Type B pancreatic cell (in vitro differentiated cells): ENCODE data around the gene RIBC1. TPM values are rescaled to one million over a fixed set of nuclear protein-coding genes. Genes with fewer than 3 reads are reported as not detected.

Experiments used
- DNase-seq: peaks from one replicate; pipeline ENCODE4 v3.0.0; 2021; ENCODE audit warnings: mixed read lengths; ENCODE audit not compliant: unreplicated experiment; ENCODE audit errors: extremely low spot score
- H3K27ac Mint-ChIP-seq: 2 replicates; pipeline ENCODE4 v1.8.0; 2021; ENCODE audit warnings: mild to moderate bottlenecking, mixed read lengths
- H3K27me3 Mint-ChIP-seq: 2 replicates; pipeline ENCODE4 v1.8.0; 2021; ENCODE audit warnings: mixed read lengths
- H3K36me3 Mint-ChIP-seq: 2 replicates; pipeline ENCODE4 v1.8.0; 2021; ENCODE audit warnings: mixed read lengths
- H3K4me1 Mint-ChIP-seq: one replicate; pipeline ENCODE4 v1.8.0; 2021; ENCODE audit warnings: mixed read lengths; ENCODE audit not compliant: unreplicated experiment
- H3K4me3 Mint-ChIP-seq: 2 replicates; pipeline ENCODE4 v1.8.0; 2021; ENCODE audit warnings: mild to moderate bottlenecking, mixed read lengths
- H3K9me3 Mint-ChIP-seq: 2 replicates; pipeline ENCODE4 v1.8.0; 2021; ENCODE audit warnings: mixed read lengths
- CTCF ChIP-seq: fragments of 200-600 bp; sonication (generic); conservative IDR thresholded peaks from 2 replicates; pipeline ENCODE4 v1.5.0; 2021; ENCODE audit warnings: antibody characterized with exemption, mild to moderate bottlenecking
- total RNA-seq: library from RNA; stranded (reverse); gene quantifications from 2 replicates; pipeline ENCODE4 v1.2.1, GENCODE V29; 2021; ENCODE audit warnings: low replicate concordance

The RIBC1 gene
- total RNA-seq, 1 donor from 2014 or later, result 2.7 TPM

GRCh38 chrX:53437206-53437605 is 14.5 kb downstream of the RIBC1 start:
- H3K4me1 Mint-ChIP-seq, result peaks cover 8% of the 10 kb centered on the region
- no peak for DNase-seq
- peaks cover 18% of the 10 kb centered on the region for H3K27me3 Mint-ChIP-seq
- TF ChIP-seq CTCF, result no peak
- no peaks in the 10 kb centered on the region for H3K36me3 Mint-ChIP-seq
- H3K4me3 Mint-ChIP-seq, result no peak overlapping the region
- no peak overlapping the region for H3K27ac Mint-ChIP-seq
- H3K9me3 Mint-ChIP-seq, result peaks cover 4% of the 10 kb centered on the region

DNA sequence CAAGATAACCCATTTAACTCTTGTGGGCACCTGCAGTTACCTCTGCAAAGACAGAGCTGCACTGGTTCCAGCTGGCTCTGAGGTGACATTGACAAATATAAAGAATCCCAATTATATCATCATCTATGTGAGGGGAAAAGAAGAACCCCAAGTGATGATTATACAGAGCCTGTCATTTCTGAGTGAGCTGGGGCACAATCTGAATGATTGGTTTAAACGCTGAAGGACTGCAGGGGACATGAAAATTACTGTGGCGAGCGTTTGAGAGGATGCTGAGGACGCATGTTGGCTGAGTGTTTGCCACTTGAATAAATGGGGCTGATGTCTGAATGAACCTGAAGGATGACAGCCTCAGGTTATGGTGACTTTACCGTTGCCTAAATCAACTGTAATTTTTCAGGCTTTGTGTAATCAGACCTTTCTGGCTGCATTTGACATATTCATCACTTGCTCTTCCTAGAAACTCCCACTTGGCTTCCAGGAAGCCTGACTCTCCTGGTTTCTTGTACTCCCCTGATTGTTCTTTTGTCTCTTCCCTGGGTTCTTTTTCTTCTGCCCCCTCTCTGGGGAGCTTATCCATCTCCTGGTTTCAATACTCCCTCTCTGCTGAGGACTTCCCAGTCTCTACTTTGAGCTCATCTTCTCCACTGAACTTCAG is 15.6 kb downstream of the RIBC1 start:
- Mint-ChIP-seq H3K36me3 (no peaks in the 10 kb centered on the region), H3K27ac (no peak overlapping the region), H3K4me1 (peaks cover 8% of the 10 kb centered on the region)

DNA sequence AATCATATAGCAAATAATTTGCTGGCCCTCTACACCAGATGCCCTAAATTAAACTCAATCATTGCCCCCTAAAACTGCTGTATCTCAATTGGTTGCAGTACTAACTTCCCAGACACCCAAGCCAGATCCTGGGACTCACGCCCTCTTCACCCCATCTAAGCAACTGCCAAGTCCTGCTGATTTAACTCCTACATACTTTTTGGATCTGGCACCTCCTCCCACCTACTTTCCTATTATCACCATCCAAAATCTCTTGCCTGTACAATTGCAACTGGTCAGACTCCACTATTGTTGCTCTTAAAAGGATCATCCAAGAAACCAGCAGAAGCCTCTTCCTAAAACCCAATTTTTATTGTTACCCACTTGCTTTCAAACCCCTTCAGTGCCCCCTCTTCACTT is 16.2 kb downstream of the RIBC1 start:
- Mint-ChIP-seq H3K27me3 (peaks cover 18% of the 10 kb centered on the region), H3K4me3 (no peak overlapping the region), H3K36me3 (no peaks in the 10 kb centered on the region), H3K9me3 (peaks cover 4% of the 10 kb centered on the region), H3K4me1 (peaks cover 8% of the 10 kb centered on the region), H3K27ac (no peak overlapping the region)
- DNase-seq, result no peak
- TF ChIP-seq CTCF, result no peak

More for the DNA sequence above, 15.6 kb downstream of the RIBC1 start:
- H3K27me3 Mint-ChIP-seq, result peaks cover 18% of the 10 kb centered on the region
- TF ChIP-seq CTCF, result no peak
- H3K4me3 Mint-ChIP-seq, result no peak overlapping the region
- no peak for DNase-seq
- H3K9me3 Mint-ChIP-seq, result peaks cover 4% of the 10 kb centered on the region

GRCh38 chrX:53440101-53440500 is 17.4 kb downstream of the RIBC1 start:
- peak overlapping the region; percentile 86 for H3K27ac Mint-ChIP-seq
- peak overlapping the region; percentile 74 for H3K4me3 Mint-ChIP-seq

GRCh38 chrX:53440621-53441517 is 18.2 kb downstream of the RIBC1 start:
- no peaks in the 10 kb centered on the region for H3K36me3 Mint-ChIP-seq
- peak overlapping the region; percentile 82 for H3K4me3 Mint-ChIP-seq
- H3K4me1 Mint-ChIP-seq, result no peaks in the 10 kb centered on the region
- H3K27ac Mint-ChIP-seq, result peak overlapping the region; percentile 86
- TF ChIP-seq CTCF, result no peak
- H3K9me3 Mint-ChIP-seq, result no peaks in the 10 kb centered on the region
- DNase-seq, result no peak
- H3K27me3 Mint-ChIP-seq, result peaks cover 18% of the 10 kb centered on the region

More at GRCh38 chrX:53440101-53440500, 17.4 kb downstream of the RIBC1 start:
- Mint-ChIP-seq H3K36me3 (no peaks in the 10 kb centered on the region), H3K4me1 (no peaks in the 10 kb centered on the region), H3K27me3 (peaks cover 18% of the 10 kb centered on the region), H3K9me3 (no peaks in the 10 kb centered on the region)
- TF ChIP-seq CTCF, result no peak
- DNase-seq, result no peak
